ENCODE results near the gene BPIFA3.

Gene BPIFA3

DNA sequence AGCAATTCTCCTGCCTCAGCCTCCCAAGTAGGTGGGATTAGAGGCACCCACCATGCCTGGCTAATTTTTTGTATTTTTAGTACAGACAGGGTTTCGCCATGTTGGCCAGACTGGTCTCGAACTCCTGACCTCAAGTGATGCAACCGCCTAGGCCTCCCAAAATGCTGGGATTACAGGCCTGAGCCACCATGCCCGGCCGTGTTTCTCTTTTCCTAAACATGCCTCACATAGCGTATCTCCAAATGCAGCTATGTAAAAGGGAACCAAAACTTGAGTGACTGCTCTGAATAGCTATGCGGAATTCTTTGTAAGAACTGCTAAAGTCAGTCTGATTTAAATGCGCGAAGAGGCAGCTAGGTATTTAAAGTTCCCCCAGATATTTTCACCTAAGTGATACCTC lies 28.7 kb upstream of the BPIFA3 start:
- in situ Hi-C loops (cut with HindIII; ENCODE audit: low sequenced_read_pairs): no loop called here
- TF ChIP-seq, protein P1, sequence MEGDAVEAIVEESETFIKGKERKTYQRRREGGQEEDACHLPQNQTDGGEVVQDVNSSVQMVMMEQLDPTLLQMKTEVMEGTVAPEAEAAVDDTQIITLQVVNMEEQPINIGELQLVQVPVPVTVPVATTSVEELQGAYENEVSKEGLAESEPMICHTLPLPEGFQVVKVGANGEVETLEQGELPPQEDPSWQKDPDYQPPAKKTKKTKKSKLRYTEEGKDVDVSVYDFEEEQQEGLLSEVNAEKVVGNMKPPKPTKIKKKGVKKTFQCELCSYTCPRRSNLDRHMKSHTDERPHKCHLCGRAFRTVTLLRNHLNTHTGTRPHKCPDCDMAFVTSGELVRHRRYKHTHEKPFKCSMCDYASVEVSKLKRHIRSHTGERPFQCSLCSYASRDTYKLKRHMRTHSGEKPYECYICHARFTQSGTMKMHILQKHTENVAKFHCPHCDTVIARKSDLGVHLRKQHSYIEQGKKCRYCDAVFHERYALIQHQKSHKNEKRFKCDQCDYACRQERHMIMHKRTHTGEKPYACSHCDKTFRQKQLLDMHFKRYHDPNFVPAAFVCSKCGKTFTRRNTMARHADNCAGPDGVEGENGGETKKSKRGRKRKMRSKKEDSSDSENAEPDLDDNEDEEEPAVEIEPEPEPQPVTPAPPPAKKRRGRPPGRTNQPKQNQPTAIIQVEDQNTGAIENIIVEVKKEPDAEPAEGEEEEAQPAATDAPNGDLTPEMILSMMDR (IDR thresholded peaks at IDR 0.05; ENCODE audit: low read depth, low read length, missing control alignments): no peak
- no peak overlapping the region for H3K4me3 ChIP-seq (ENCODE audit: low read depth, low read length)
- DNase-seq (ENCODE audit: low read depth): no peak

DNA sequence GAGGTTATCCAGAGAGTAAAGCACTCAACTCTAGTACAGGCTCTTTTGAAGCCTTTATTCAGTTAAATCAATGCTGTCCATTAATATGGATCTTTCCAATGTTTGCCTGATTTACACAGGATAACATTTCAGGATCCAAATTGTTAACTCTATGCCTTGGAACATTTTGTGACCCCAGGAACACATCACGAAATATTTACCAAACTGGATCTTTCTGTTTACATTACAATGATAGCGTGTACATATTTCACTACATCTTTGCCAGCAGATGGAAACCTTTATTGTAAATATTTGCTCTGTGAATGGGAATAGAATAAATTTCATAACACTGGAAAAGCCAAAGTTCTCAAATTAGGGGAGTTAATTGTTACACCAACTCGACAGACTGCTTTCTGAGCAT lies 25.7 kb upstream of the BPIFA3 start:
- DNase-seq (ENCODE audit: low read depth): no peak
- in situ Hi-C loops (cut with HindIII; ENCODE audit: low sequenced_read_pairs): no loop called here
- no peak overlapping the region for H3K4me3 ChIP-seq (ENCODE audit: low read depth, low read length)
- TF ChIP-seq, protein P1 (IDR thresholded peaks at IDR 0.05; ENCODE audit: low read depth, low read length, missing control alignments): no peak

DNA sequence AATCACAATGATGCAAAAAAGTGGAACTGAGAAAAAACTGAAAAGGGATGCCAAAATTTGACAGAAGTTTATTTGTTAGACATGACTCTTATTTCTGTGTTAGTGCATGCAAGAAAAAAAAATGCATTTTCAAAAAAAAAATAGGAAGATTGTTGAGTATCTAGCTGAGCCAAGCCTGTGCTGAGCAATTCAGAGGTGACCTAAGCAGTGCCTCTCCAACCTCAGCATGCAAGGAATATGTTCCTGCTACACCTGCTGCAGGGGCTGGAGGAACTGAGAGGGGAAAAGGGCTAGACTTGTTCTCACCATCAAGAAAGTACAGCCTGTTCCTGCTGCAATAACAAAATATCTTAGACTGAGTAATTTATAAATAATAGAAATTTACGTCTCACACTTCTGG lies 25.2 kb upstream of the BPIFA3 start:
- in situ Hi-C loops (cut with HindIII; ENCODE audit: low sequenced_read_pairs): no loop called here
- no peak overlapping the region for H3K4me3 ChIP-seq (ENCODE audit: low read depth, low read length)
- no peak for DNase-seq (ENCODE audit: low read depth)
- TF ChIP-seq, protein P1 (IDR thresholded peaks at IDR 0.05; ENCODE audit: low read depth, low read length, missing control alignments): no peak

DNA sequence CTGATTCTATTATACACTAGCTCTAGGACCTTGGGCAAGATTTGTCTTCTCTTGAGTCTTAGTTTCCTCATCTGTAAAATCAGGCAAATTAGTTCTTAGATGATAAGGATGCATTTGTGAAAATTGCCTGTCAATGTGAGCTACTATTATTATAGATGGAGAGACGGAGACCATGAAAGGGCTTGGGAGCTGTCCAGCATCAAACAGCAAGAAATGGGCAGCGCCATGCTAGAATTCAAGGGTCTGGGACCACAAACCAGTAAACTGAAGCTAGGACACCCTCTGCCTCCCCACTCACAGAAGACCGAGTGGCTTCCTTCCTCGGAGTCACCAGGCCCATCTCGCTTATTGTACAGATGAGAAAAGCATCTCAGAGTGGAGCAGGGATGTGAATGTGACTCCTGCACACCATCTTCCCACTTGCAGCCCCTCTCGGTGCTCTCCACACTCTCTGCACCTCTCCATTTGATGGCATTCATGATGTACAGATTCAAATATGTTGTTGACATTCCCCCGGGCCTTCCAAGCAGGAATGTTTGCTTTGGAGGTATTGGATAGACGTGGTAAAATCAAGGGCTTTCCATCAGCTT lies 24.1 kb upstream of the BPIFA3 start:
- no peak for DNase-seq (ENCODE audit: low read depth)
- no peak overlapping the region for H3K4me3 ChIP-seq (ENCODE audit: low read depth, low read length)
- in situ Hi-C loops (cut with HindIII; ENCODE audit: low sequenced_read_pairs): no loop called here
- TF ChIP-seq, protein P1 (IDR thresholded peaks at IDR 0.05; ENCODE audit: low read depth, low read length, missing control alignments): no peak

DNA sequence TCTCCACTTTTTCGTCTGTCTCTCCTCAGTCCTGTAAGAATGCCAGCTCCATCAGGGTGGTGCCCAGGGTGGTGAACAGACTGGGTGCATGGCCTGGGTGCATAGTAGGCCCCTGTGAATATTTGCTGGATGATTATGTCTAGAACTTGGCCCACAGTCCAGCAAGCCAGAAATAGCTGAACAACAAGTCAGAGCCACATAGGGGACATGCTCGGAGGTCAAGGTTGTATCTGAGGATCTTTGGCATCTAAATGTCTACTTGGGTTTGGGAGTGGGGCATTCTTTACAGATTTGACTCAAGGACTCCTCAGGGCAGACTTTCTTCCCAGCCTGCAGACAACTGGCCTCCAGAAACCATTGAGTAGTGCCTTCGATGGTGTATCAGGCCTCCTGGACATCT lies 18.1 kb upstream of the BPIFA3 start:
- no peak overlapping the region for H3K4me3 ChIP-seq (ENCODE audit: low read depth, low read length)
- in situ Hi-C loops (cut with HindIII; ENCODE audit: low sequenced_read_pairs): no loop called here
- no peak for DNase-seq (ENCODE audit: low read depth)
- TF ChIP-seq, protein P1 (IDR thresholded peaks at IDR 0.05; ENCODE audit: low read depth, low read length, missing control alignments): no peak

DNA sequence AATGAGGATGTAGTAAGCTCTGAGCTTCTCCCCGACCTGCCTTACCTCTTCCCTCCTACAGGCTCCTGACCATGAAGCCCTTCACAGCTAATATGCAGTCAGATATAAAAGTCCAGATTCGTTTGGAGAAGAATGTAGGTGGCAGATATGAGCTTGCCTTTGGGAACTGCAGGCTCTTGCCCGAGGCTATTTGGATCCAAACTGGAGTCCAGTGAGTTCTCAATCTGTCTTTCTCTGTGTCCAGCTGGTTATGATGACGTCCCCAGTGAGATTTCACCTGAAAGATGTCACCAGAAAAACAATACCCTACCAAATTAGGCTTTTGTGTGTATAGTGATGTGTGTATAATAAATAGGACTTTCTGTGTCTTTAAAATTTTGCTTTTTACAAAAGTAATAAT lies 14.7 kb upstream of the BPIFA3 start:
- TF ChIP-seq, protein P1 (IDR thresholded peaks at IDR 0.05; ENCODE audit: low read depth, low read length, missing control alignments): no peak
- no peak for DNase-seq (ENCODE audit: low read depth)
- in situ Hi-C loops (cut with HindIII; ENCODE audit: low sequenced_read_pairs): no loop called here

More for the DNA sequence above, 14.7 kb upstream of the BPIFA3 start:
- H3K4me3 ChIP-seq (ENCODE audit: low read depth, low read length): no peak overlapping the region
